ENCODE measurements around the gene PHACTR3. TPM values are rescaled to one million over a fixed set of nuclear protein-coding genes. Genes with fewer than 3 reads are reported as not detected.

Gene PHACTR3
- total RNA-seq, 1 donor from 2014 or later: not detected

- peaks cover 68% of the 10 kb centered on the region for H3K27me3 Mint-ChIP-seq (ENCODE audit: low read depth)
- no peak overlapping the region for H3K27ac Mint-ChIP-seq (ENCODE audit: unreplicated experiment)
- H3K4me1 Mint-ChIP-seq (ENCODE audit: low read depth): no peaks in the 10 kb centered on the region
- TF ChIP-seq CTCF (IDR thresholded peaks at IDR 0.05): no peak
- H3K9me3 Mint-ChIP-seq (ENCODE audit: low read depth): no peaks in the 10 kb centered on the region
- H3K4me3 Mint-ChIP-seq (ENCODE audit: unreplicated experiment): no peak overlapping the region
- H3K36me3 Mint-ChIP-seq (ENCODE audit: low read depth): no peaks in the 10 kb centered on the region
- DNase-seq (ENCODE audit: low spot score): no peak
These were observed 1.2 kb upstream of the PHACTR3 start for GRCh38 chr20:59603176-59603575.

- no peak for TF ChIP-seq CTCF (IDR thresholded peaks at IDR 0.05)
- Mint-ChIP-seq H3K27ac (ENCODE audit: unreplicated experiment) (no peak overlapping the region), H3K27me3 (ENCODE audit: low read depth) (peaks cover 63% of the 10 kb centered on the region), H3K9me3 (ENCODE audit: low read depth) (no peaks in the 10 kb centered on the region), H3K4me1 (ENCODE audit: low read depth) (no peaks in the 10 kb centered on the region), H3K36me3 (ENCODE audit: low read depth) (no peaks in the 10 kb centered on the region), H3K4me3 (ENCODE audit: unreplicated experiment) (peak overlapping the region; percentile 6)
- no peak for DNase-seq (ENCODE audit: low spot score)
These were observed 631 bp downstream of the PHACTR3 start for GRCh38 chr20:59604741-59605600.

DNA sequence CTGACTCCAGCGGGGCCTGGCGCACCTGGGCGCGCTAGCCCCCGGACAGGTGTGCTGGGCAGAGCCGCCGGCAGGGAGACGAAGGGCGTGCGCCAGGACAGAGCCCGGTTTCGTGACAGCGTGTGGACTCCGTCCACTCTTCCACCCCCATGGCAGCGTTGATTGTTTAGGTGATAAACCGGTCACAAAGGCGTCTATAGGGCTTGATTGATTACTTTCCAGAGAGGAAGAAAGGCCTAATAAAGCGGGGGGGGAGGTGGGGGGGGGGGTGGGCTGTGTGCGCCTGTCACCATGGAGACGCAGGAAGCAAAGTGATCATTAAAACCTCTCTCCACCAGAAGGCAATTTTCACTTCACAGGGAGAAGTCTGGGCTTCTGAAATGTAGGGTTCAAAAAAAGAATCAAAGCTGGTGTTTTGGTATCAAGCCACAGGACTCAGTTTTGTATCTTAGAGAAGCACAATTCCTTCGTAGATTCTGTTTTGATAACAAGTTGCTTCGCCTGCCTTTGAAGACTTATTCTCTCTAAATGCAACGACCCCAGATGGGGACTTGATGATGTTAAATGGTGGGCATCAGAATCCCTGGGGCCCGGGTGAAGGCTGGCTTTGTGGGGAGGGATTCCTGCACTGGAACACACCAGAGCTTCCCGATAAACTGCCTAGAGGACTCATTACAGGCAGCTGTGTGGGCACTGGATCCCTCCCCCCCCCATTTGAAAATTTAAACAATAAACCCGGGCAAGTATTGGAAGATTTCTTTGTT lies 1.4 kb downstream of the PHACTR3 start:
- Mint-ChIP-seq H3K36me3 (ENCODE audit: low read depth) (no peaks in the 10 kb centered on the region), H3K9me3 (ENCODE audit: low read depth) (no peaks in the 10 kb centered on the region), H3K4me1 (ENCODE audit: low read depth) (no peaks in the 10 kb centered on the region), H3K4me3 (ENCODE audit: unreplicated experiment) (no peak overlapping the region), H3K27ac (ENCODE audit: unreplicated experiment) (no peak overlapping the region), H3K27me3 (ENCODE audit: low read depth) (peaks cover 59% of the 10 kb centered on the region)
- no peak for DNase-seq (ENCODE audit: low spot score)
- no peak for TF ChIP-seq CTCF (IDR thresholded peaks at IDR 0.05)

DNA sequence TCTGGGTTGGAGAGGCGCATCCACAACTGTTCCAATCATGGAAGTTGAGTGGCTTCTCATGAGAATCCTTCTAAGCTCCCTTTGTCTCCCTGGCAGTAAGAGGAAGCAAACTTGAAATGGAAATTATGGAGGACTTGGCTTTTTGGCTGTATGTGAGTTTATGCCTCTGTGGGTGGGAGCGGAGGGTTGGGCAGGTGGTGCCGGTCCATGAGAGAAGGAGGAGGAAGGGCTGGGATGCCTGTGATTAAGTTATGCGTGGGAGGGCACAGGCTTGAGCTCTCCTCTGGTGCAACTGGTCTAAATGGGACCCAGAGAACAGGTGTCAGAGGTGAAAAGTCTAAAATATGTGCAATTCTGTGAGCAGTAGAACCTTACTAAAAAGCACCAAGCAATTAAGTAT lies 2.2 kb downstream of the PHACTR3 start:
- H3K4me3 Mint-ChIP-seq (ENCODE audit: unreplicated experiment): no peak overlapping the region
- H3K9me3 Mint-ChIP-seq (ENCODE audit: low read depth): no peaks in the 10 kb centered on the region
- no peak for TF ChIP-seq CTCF (IDR thresholded peaks at IDR 0.05)

GRCh38 chr20:59608396-59608795 lies 4.1 kb downstream of the PHACTR3 start:
- Mint-ChIP-seq H3K4me1 (ENCODE audit: low read depth) (no peaks in the 10 kb centered on the region), H3K4me3 (ENCODE audit: unreplicated experiment) (no peak overlapping the region), H3K27me3 (ENCODE audit: low read depth) (peaks cover 40% of the 10 kb centered on the region), H3K36me3 (ENCODE audit: low read depth) (no peaks in the 10 kb centered on the region), H3K27ac (ENCODE audit: unreplicated experiment) (no peak overlapping the region), H3K9me3 (ENCODE audit: low read depth) (no peaks in the 10 kb centered on the region)
- no peak for TF ChIP-seq CTCF (IDR thresholded peaks at IDR 0.05)
- no peak for DNase-seq (ENCODE audit: low spot score)

More for the DNA sequence above, 2.2 kb downstream of the PHACTR3 start:
- H3K27ac Mint-ChIP-seq (ENCODE audit: unreplicated experiment): no peak overlapping the region
- no peaks in the 10 kb centered on the region for H3K36me3 Mint-ChIP-seq (ENCODE audit: low read depth)
- DNase-seq (ENCODE audit: low spot score): no peak
- peaks cover 54% of the 10 kb centered on the region for H3K27me3 Mint-ChIP-seq (ENCODE audit: low read depth)
- no peaks in the 10 kb centered on the region for H3K4me1 Mint-ChIP-seq (ENCODE audit: low read depth)
